ENCODE measurements around the gene DTNA. TPM values are rescaled to one million over a fixed set of nuclear protein-coding genes. Genes with fewer than 3 reads are reported as not detected.
A peak's percentile ranks its signal among the peaks of the same experiment; 100 is the strongest.

DTNA gene
- total RNA-seq, 1 experiment from 2014 or later: 0.77 TPM

GRCh38 chr18:34926683-34927082 lies 216.6 kb downstream of the DTNA start:
- Histone ChIP-seq H3K36me3 (ENCODE audit: control insufficient read depth, insufficient read depth, low read length) (no peaks in the 10 kb centered on the region), H3K4me3 (ENCODE audit: low read depth in 2 of 2, low read length in 2 of 2) (no peak overlapping the region), H3K4me1 (ENCODE audit: control insufficient read depth, insufficient read depth, low read length) (no peaks in the 10 kb centered on the region; the same call in 1 of the 2 replicates), H3K27me3 (ENCODE audit: control insufficient read depth, insufficient read depth, low read length) (no peaks in the 10 kb centered on the region), H3K9me3 (ENCODE audit: control insufficient read depth, insufficient read depth, low read depth, low read length) (no peaks in the 10 kb centered on the region), H3K27ac (ENCODE audit: low read length) (no peak overlapping the region)
- TF ChIP-seq, protein P1, sequence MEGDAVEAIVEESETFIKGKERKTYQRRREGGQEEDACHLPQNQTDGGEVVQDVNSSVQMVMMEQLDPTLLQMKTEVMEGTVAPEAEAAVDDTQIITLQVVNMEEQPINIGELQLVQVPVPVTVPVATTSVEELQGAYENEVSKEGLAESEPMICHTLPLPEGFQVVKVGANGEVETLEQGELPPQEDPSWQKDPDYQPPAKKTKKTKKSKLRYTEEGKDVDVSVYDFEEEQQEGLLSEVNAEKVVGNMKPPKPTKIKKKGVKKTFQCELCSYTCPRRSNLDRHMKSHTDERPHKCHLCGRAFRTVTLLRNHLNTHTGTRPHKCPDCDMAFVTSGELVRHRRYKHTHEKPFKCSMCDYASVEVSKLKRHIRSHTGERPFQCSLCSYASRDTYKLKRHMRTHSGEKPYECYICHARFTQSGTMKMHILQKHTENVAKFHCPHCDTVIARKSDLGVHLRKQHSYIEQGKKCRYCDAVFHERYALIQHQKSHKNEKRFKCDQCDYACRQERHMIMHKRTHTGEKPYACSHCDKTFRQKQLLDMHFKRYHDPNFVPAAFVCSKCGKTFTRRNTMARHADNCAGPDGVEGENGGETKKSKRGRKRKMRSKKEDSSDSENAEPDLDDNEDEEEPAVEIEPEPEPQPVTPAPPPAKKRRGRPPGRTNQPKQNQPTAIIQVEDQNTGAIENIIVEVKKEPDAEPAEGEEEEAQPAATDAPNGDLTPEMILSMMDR (IDR thresholded peaks at IDR 0.05): no peak
- TF ChIP-seq SIN3A (IDR thresholded peaks at IDR 0.05; ENCODE audit: borderline replicate concordance, insufficient read depth, low read depth, low read length): no peak
- TF ChIP-seq, protein P2, sequence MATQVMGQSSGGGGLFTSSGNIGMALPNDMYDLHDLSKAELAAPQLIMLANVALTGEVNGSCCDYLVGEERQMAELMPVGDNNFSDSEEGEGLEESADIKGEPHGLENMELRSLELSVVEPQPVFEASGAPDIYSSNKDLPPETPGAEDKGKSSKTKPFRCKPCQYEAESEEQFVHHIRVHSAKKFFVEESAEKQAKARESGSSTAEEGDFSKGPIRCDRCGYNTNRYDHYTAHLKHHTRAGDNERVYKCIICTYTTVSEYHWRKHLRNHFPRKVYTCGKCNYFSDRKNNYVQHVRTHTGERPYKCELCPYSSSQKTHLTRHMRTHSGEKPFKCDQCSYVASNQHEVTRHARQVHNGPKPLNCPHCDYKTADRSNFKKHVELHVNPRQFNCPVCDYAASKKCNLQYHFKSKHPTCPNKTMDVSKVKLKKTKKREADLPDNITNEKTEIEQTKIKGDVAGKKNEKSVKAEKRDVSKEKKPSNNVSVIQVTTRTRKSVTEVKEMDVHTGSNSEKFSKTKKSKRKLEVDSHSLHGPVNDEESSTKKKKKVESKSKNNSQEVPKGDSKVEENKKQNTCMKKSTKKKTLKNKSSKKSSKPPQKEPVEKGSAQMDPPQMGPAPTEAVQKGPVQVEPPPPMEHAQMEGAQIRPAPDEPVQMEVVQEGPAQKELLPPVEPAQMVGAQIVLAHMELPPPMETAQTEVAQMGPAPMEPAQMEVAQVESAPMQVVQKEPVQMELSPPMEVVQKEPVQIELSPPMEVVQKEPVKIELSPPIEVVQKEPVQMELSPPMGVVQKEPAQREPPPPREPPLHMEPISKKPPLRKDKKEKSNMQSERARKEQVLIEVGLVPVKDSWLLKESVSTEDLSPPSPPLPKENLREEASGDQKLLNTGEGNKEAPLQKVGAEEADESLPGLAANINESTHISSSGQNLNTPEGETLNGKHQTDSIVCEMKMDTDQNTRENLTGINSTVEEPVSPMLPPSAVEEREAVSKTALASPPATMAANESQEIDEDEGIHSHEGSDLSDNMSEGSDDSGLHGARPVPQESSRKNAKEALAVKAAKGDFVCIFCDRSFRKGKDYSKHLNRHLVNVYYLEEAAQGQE (IDR thresholded peaks at IDR 0.05; ENCODE audit: insufficient read depth in 1 of 2, low read depth in 2 of 2, low read length in 1 of 2): no peak
- no peak for TF ChIP-seq TCF7L2 (IDR thresholded peaks at IDR 0.05; ENCODE audit: low read depth, low read length)
- no peak for TF ChIP-seq POLR2AphosphoS5 (IDR thresholded peaks at IDR 0.05; ENCODE audit: low read depth, low read length)
- ChIA-PET POLR2A (no interaction called here), CTCF (no interaction called here)
- intact Hi-C loops (cut with micrococcal nuclease; ENCODE audit: unreplicated experiment) (no loop called here), in situ Hi-C loops (cut with HindIII; ENCODE audit: low pct_unique_long_range_greater_than_20kb, low sequenced_read_pairs) (no loop called here)
- BruUV-seq (replicated peaks): no TSS peak
- ATAC-seq (no peak), DNase-seq (ENCODE audit: low read depth, low spot score) (no peak)

DNA sequence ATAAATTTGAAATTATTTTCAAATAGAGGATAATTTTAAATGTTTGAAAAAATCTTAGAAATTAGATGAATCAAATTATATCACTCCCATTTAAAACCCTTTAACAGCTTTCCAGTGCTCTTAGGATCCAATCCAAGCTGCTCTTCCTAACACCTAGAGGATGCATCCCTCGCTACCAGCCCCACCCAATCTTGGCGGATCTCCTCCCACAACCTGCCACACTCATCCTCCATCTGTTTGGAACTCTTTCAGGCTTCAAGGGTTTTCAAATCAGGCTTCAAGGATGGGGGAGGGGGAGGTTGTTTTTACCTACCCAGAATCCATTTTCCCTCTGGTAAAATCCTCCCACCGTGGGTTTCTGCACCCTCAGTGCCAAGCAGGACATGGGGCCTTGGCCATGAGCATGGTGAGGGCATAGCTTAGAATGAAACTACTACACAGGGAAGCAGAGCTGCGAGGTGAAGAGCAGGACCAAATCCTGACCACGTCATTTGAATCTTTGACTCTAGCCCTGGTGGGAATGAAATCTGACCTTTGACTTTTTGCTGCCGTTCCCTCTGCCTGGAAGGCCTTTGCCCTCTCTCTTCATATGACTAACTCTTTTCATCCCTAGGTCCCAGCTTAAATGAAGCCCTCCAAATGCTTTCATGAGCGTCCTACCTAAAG lies 218.1 kb downstream of the DTNA start:
- POLR2A ChIA-PET: no interaction called here
- Histone ChIP-seq H3K27ac (ENCODE audit: low read length) (peak overlapping the region; percentile 26; the same call in 1 of the 2 replicates), H3K36me3 (ENCODE audit: control insufficient read depth, insufficient read depth, low read length) (no peaks in the 10 kb centered on the region), H3K4me1 (ENCODE audit: control insufficient read depth, insufficient read depth, low read length) (no peaks in the 10 kb centered on the region; the same call in 1 of the 2 replicates), H3K27me3 (ENCODE audit: control insufficient read depth, insufficient read depth, low read length) (no peaks in the 10 kb centered on the region), H3K9me3 (ENCODE audit: control insufficient read depth, insufficient read depth, low read depth, low read length) (no peaks in the 10 kb centered on the region), H3K4me3 (ENCODE audit: low read depth in 2 of 2, low read length in 2 of 2) (no peak overlapping the region)
- no peak for DNase-seq (ENCODE audit: low read depth, low spot score)
- no TSS peak for BruUV-seq (replicated peaks)
- ATAC-seq: no peak
- CTCF ChIA-PET: no interaction called here
- intact Hi-C loops (cut with micrococcal nuclease; ENCODE audit: unreplicated experiment) (no loop called here), in situ Hi-C loops (cut with HindIII; ENCODE audit: low pct_unique_long_range_greater_than_20kb, low sequenced_read_pairs) (no loop called here)
- TF ChIP-seq SIN3A (IDR thresholded peaks at IDR 0.05; ENCODE audit: borderline replicate concordance, insufficient read depth, low read depth, low read length): no peak
- TF ChIP-seq POLR2AphosphoS5 (IDR thresholded peaks at IDR 0.05; ENCODE audit: low read depth, low read length): no peak
- TF ChIP-seq, protein P2 (IDR thresholded peaks at IDR 0.05; ENCODE audit: insufficient read depth in 1 of 2, low read depth in 2 of 2, low read length in 1 of 2): no peak
- TF ChIP-seq TCF7L2 (IDR thresholded peaks at IDR 0.05; ENCODE audit: low read depth, low read length): no peak
- TF ChIP-seq, protein P1 (IDR thresholded peaks at IDR 0.05): no peak

Measured in Panc1 (cell line).